Hepatocyte (in vitro differentiated cells): Measurements from ENCODE around the gene COL11A2. TPM values are rescaled to one million over a fixed set of nuclear protein-coding genes. Genes with fewer than 3 reads are reported as not detected.

Experiments used
- DNase-seq: peaks from one replicate; pipeline ENCODE4 v3.0.0-alpha.2; 2016; ENCODE audit warnings: low spot score
- H2AFZ ChIP-seq: fragments of 200-600 bp; sonication (generic); 2 replicates; pipeline ENCODE4 v1.6.0; 2016; ENCODE audit warnings: antibody characterized with exemption, mild to moderate bottlenecking
- H3K27ac ChIP-seq: fragments of 200-600 bp; sonication (generic); 2 replicates; pipeline ENCODE4 v1.5.1; 2016; ENCODE audit warnings: mild to moderate bottlenecking
- H3K27me3 ChIP-seq: fragments of 200-600 bp; sonication (generic); 2 replicates; pipeline ENCODE4 v1.6.1; 2016
- H3K36me3 ChIP-seq: fragments of 200-600 bp; sonication (generic); replicated peaks from 2 replicates; pipeline ENCODE4 v1.5.1; 2016; ENCODE audit warnings: low read depth; ENCODE audit not compliant: insufficient read depth
- H3K4me1 ChIP-seq: fragments of 200-600 bp; sonication (generic); 2 replicates; pipeline ENCODE4 v1.5.1; 2016; ENCODE audit warnings: mild to moderate bottlenecking, moderate library complexity; ENCODE audit not compliant: insufficient read depth
- H3K4me2 ChIP-seq: fragments of 200-600 bp; sonication (generic); 2 replicates; pipeline ENCODE4 v1.6.0; 2016
- H3K4me3 ChIP-seq: fragments of 200-600 bp; sonication (generic); 2 replicates; pipeline ENCODE4 v1.5.1; 2016; ENCODE audit warnings: mild to moderate bottlenecking
- H3K79me2 ChIP-seq: fragments of 200-600 bp; sonication (generic); 2 replicates; pipeline ENCODE4 v1.6.0; 2017; ENCODE audit warnings: mild to moderate bottlenecking
- H3K9me2 ChIP-seq: fragments of 200-600 bp; sonication (generic); replicated peaks from 2 replicates; pipeline ENCODE4 v1.6.0; 2017; ENCODE audit warnings: mild to moderate bottlenecking; ENCODE audit not compliant: insufficient read depth
- H3K9me3 ChIP-seq: fragments of 200-600 bp; sonication (generic); 2 replicates; pipeline ENCODE4 v1.5.1; 2016; ENCODE audit warnings: low read depth, mild to moderate bottlenecking
- H4K20me1 ChIP-seq: fragments of 200-600 bp; sonication (generic); 2 replicates; pipeline ENCODE4 v1.6.0; 2016; ENCODE audit warnings: mild to moderate bottlenecking; ENCODE audit not compliant: insufficient read depth, poor library complexity, severe bottlenecking
- EZH2 ChIP-seq: fragments of 200-600 bp; sonication (generic); IDR thresholded peaks from 2 replicates; pipeline ENCODE4 v1.6.1; 2016; ENCODE audit warnings: antibody characterized with exemption, mild to moderate bottlenecking, borderline replicate concordance
- EZH2phosphoT487 ChIP-seq: fragments of 200-600 bp; sonication (generic); IDR thresholded peaks from one replicate; pipeline ENCODE4 v1.6.1; 2018; ENCODE audit warnings: antibody characterized with exemption, mild to moderate bottlenecking, low read depth, moderate library complexity; ENCODE audit not compliant: unreplicated experiment, severe bottlenecking
- WGBS: methylation state at CpG from one replicate; pipeline ENCODE4 v1.1.6; 2016; ENCODE audit warnings: low lambda C conversion rate; ENCODE audit errors: missing lambda C conversion rate; 5-methylcytosine and 5-hydroxymethylcytosine counted together
- polyA plus RNA-seq: library from polyadenylated mRNA; unstranded; fragments of >200 nt; fragmentation: Nextera tagmentation; extraction: Ambion mirVana; gene quantifications from 2 replicates; pipeline ENCODE4 v1.2.1, GENCODE V29; 2016
- total RNA-seq: library from RNA; depleted of rRNA; stranded (reverse); fragments of >200 nt; gene quantifications from 2 replicates; pipeline ENCODE4 v1.2.3, GENCODE V29; 2014
- TF ChIP-seq, protein P1 (sequence below): fragments of 200-600 bp; sonication (generic); IDR thresholded peaks from 2 replicates; pipeline ENCODE4 v1.5.1; 2016; ENCODE audit warnings: antibody characterized with exemption, mild to moderate bottlenecking; ENCODE audit not compliant: poor library complexity

Gene COL11A2
- total and polyA plus RNA-seq, 2 experiments from 2014 or later: 3.0 to 4.7 TPM

DNA sequence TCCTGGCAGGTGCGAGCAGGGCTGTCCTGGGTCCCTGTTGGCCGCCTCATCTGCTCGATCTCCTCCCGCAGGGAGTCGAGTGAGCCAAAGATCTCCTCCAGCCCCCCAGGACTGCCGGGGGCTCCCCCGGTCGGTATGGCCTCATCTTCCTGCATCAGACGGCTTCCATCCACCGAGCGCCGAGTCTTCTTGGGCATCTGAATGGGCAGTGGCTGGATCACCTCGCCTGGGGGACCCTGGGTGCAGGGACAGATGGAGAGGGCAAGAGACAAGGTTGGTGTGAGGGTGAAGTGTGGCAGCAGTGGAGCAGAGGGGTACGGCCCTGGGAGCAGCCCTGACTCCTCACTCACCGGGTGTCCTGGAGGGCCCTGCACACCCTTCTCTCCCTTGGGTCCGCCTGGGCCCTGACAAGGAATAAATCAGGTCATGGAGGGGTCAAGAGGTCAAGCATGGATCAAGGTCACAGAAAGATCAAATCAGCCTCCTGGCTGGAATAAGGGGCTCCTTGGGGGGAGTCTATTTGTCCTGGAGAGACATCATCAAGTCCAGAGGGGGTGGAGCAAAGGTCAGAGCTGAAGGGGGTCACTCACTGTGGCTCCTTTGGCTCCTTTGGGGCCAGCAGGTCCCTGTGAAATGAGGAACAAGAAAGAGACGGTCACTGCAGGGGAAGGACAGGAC lies 26.5 kb downstream of the COL11A2 start:
- Histone ChIP-seq H2AFZ (no peak overlapping the region), H3K4me2 (no peak overlapping the region), H3K27ac (no peak overlapping the region), H3K4me3 (no peak overlapping the region), H3K9me3 (no peaks in the 10 kb centered on the region), H3K79me2 (no peaks in the 10 kb centered on the region), H4K20me1 (no peaks in the 10 kb centered on the region), H3K4me1 (peaks cover 7% of the 10 kb centered on the region), H3K9me2 (no peaks in the 10 kb centered on the region), H3K27me3 (no peaks in the 10 kb centered on the region), H3K36me3 (no peaks in the 10 kb centered on the region)
- DNase-seq: no peak
- no peak for TF ChIP-seq EZH2phosphoT487
- TF ChIP-seq EZH2: no peak
- TF ChIP-seq, protein P1, sequence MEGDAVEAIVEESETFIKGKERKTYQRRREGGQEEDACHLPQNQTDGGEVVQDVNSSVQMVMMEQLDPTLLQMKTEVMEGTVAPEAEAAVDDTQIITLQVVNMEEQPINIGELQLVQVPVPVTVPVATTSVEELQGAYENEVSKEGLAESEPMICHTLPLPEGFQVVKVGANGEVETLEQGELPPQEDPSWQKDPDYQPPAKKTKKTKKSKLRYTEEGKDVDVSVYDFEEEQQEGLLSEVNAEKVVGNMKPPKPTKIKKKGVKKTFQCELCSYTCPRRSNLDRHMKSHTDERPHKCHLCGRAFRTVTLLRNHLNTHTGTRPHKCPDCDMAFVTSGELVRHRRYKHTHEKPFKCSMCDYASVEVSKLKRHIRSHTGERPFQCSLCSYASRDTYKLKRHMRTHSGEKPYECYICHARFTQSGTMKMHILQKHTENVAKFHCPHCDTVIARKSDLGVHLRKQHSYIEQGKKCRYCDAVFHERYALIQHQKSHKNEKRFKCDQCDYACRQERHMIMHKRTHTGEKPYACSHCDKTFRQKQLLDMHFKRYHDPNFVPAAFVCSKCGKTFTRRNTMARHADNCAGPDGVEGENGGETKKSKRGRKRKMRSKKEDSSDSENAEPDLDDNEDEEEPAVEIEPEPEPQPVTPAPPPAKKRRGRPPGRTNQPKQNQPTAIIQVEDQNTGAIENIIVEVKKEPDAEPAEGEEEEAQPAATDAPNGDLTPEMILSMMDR: no peak
- WGBS: 93% methylated on average over 17 of the region's 17 CpGs

DNA sequence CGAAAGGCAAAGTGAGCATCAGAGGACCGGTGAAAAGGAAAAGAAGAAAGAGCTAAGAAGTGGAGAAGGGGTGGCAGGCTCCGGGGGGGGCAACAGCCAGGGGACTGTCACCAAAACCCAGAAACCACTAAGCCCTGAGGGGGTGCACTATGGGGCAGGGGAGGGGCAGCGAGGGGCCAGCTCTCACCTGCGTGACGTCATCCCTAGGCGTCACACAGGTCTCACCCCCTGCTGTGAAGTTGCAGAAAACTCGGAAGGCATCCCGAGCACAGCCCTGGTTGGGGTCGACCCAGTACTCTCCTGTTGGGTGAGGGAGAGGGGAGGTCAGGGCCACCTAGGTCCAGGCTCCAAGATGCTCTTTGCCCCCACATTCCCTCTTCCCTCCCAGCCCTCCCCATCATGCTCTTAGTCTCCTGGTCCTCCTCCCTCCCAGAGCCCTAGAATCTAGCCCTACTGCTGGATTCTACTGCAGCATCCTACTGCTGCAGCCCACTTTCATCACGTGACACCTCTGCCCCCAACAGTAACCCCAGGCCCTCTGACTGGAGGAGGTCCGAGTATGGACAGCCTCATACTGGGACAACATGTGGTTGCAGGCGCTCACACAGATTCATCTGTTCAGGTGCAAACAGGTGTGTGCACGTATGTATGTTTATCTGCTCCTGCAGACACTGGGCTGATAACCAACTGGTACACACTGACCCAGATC lies 27.4 kb downstream of the COL11A2 start:
- TF ChIP-seq EZH2phosphoT487: no peak
- Histone ChIP-seq H3K9me3 (no peaks in the 10 kb centered on the region), H3K27ac (no peak overlapping the region), H3K36me3 (no peaks in the 10 kb centered on the region), H2AFZ (no peak overlapping the region), H3K27me3 (no peaks in the 10 kb centered on the region), H3K4me1 (peaks cover 7% of the 10 kb centered on the region), H3K79me2 (no peaks in the 10 kb centered on the region), H3K4me3 (no peak overlapping the region), H4K20me1 (no peaks in the 10 kb centered on the region), H3K9me2 (no peaks in the 10 kb centered on the region), H3K4me2 (no peak overlapping the region)
- WGBS: 78% methylated on average over 6 of the region's 14 CpGs
- DNase-seq: no peak

DNA sequence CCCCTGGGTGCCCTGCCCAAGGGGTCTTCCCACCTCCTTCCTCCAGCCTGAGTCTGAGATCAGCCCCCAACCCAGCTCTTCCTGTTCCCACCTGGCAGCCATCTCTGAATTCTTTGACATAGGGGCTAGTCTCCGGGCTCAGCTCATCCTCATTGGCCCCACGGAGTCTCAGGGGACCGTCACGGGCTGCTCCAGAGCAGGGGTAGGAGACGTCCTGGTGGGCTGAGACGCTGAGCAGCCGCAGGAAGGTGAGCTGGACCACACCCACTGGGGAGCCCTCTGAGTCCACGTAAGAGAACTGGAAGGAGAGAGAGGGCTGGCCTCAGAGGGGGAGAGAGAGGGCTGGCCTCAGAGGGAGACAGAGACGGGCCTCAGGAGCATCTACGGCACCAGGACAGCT lies 28.1 kb downstream of the COL11A2 start:
- Histone ChIP-seq H2AFZ (no peak overlapping the region), H3K9me3 (no peaks in the 10 kb centered on the region), H3K79me2 (no peaks in the 10 kb centered on the region), H3K4me1 (peaks cover 7% of the 10 kb centered on the region), H3K27me3 (no peaks in the 10 kb centered on the region), H3K4me3 (no peak overlapping the region), H3K27ac (no peak overlapping the region), H3K9me2 (no peaks in the 10 kb centered on the region), H3K36me3 (no peaks in the 10 kb centered on the region), H3K4me2 (no peak overlapping the region), H4K20me1 (no peaks in the 10 kb centered on the region)
- DNase-seq: no peak
- TF ChIP-seq, protein P1: no peak
- TF ChIP-seq EZH2: no peak
- no peak for TF ChIP-seq EZH2phosphoT487
- WGBS: 60% methylated on average over 10 of the region's 10 CpGs

DNA sequence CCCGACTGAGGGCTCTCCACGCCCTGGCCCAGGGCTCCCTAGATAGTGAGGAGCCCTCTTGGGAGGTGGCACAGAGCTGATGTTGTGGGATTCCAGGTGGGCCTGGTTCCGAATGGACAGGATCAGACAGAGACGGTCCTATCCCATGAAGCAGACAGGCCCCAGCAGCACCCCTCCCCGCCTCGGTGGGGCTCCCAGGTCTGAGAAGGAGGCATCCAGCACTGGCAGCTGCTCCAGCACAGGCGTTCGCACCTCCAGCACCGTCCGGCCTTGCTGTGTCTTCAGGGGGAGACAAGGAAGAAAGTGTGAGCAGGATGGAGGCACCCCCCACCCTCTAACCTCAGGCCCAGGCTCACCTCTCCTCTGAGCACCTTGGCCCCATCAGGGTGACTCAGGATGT lies 28.7 kb downstream of the COL11A2 start:
- no peaks in the 10 kb centered on the region for H3K9me2 ChIP-seq
- DNase-seq: no peak
- no peaks in the 10 kb centered on the region for H3K9me3 ChIP-seq
- no peaks in the 10 kb centered on the region for H3K36me3 ChIP-seq
- H3K4me1 ChIP-seq: peaks cover 7% of the 10 kb centered on the region
- H3K27me3 ChIP-seq: no peaks in the 10 kb centered on the region
- 88% methylated on average over 9 of the region's 10 CpGs for WGBS
- H3K27ac ChIP-seq: no peak overlapping the region
- no peak overlapping the region for H3K4me3 ChIP-seq
- H3K79me2 ChIP-seq: no peaks in the 10 kb centered on the region
- TF ChIP-seq EZH2: no peak
- TF ChIP-seq, protein P1: no peak
- TF ChIP-seq EZH2phosphoT487: no peak
- no peak overlapping the region for H2AFZ ChIP-seq
- no peaks in the 10 kb centered on the region for H4K20me1 ChIP-seq
- no peak overlapping the region for H3K4me2 ChIP-seq
